B cell (primary cell): Measurements from ENCODE around the gene ATRNL1. TPM values are rescaled to one million over a fixed set of nuclear protein-coding genes. Genes with fewer than 3 reads are reported as not detected.

Source experiments
- ATAC-seq: fragments of 200-7000 bp; cut with Tn5 transposase; one replicate; pipeline ENCODE4 v1.10.0; 2021; ENCODE audit warnings: low read depth, mild to moderate bottlenecking, moderate number of reproducible peaks, moderate library complexity
- CTCF ChIA-PET: fragments of 350-600 bp; sonication (Branson Sonifier 250); formaldehyde crosslinking; loops from one replicate; lab custom pipeline; 2021; ENCODE audit warnings: antibody characterized with exemption, inconsistent platforms; lab: Charles Lee
- POLR2A ChIA-PET: fragments of 350-600 bp; sonication (Branson Sonifier 250); formaldehyde crosslinking; loops from one replicate; lab custom pipeline; 2021; ENCODE audit warnings: antibody characterized with exemption; lab: Charles Lee
- DNase-seq: peaks from one replicate; pipeline ENCODE4 v3.0.0; 2013
- H2AFZ ChIP-seq: 2 replicates; pipeline ENCODE4 v1.6.1; 2012; ENCODE audit warnings: mild to moderate bottlenecking, low read depth, low read length; ENCODE audit not compliant: insufficient read depth, poor library complexity, severe bottlenecking
- H3K27ac ChIP-seq, 2 donors: 1 replicate in 1 of 2; 2 replicates in 1 of 2; pipeline ENCODE4 v1.5.1; 2012 to 2013; ENCODE audit warnings: low read length in 2 of 2, mild to moderate bottlenecking in 2 of 2, moderate library complexity in 1 of 2
- H3K27me3 ChIP-seq, 4 experiments: fragments of 200-600 bp in 1 of 4; sonication (generic) in 1 of 4; replicated peaks in 1 of 4; 1 replicate in 2 of 4; 2 replicates in 2 of 4; pipeline versions ENCODE4 v1.6.1 to v1.7.0; 2013 to 2016; ENCODE audit warnings: low read length in 3 of 4, mild to moderate bottlenecking in 2 of 4, mixed read lengths in 1 of 4, moderate library complexity in 1 of 4; ENCODE audit not compliant: insufficient read depth in 4 of 4, control insufficient read depth in 3 of 4; ENCODE audit errors: control extremely low read depth in 1 of 4
- H3K36me3 ChIP-seq, 2 experiments: replicated peaks in 1 of 2; 1 replicate in 1 of 2; 2 replicates in 1 of 2; pipeline versions ENCODE4 v1.6.1 to v1.7.1; 2013; ENCODE audit warnings: low read length in 1 of 2; ENCODE audit not compliant: insufficient read depth in 2 of 2, control insufficient read depth in 1 of 2; ENCODE audit errors: control extremely low read depth in 1 of 2, extremely low read depth in 1 of 2
- H3K4me1 ChIP-seq, 2 donors: fragments of 200-600 bp in 1 of 2; sonication (generic) in 1 of 2; 1 replicate in 1 of 2; 2 replicates in 1 of 2; pipeline versions ENCODE4 v1.5.1 to v1.6.1; 2013 to 2017; ENCODE audit warnings: low read length in 2 of 2; ENCODE audit not compliant: control insufficient read depth in 2 of 2, insufficient read depth in 2 of 2
- H3K4me2 ChIP-seq: replicated peaks from 2 replicates; pipeline ENCODE3; 2012; ENCODE audit warnings: mild to moderate bottlenecking, low read depth, low read length; ENCODE audit not compliant: poor library complexity, severe bottlenecking
- H3K4me3 ChIP-seq, 5 experiments: fragments of 200-600 bp in 1 of 5; sonication (generic) in 1 of 5; 1 replicate in 3 of 5; 2 replicates in 2 of 5; pipeline versions ENCODE4 v1.5.1 to v1.7.0; 2011 to 2016; ENCODE audit warnings: low read length in 4 of 5, mild to moderate bottlenecking in 4 of 5, low read depth in 2 of 5, control low read depth in 1 of 5, moderate library complexity in 1 of 5; ENCODE audit not compliant: insufficient read depth in 1 of 5; ENCODE audit errors: control extremely low read depth in 1 of 5, extremely low read depth in 1 of 5
- H3K79me2 ChIP-seq: fragments of 200-600 bp; sonication (generic); one replicate; pipeline ENCODE4 v1.6.0; 2016; ENCODE audit warnings: low read length; ENCODE audit not compliant: control insufficient read depth, insufficient read depth
- H3K9ac ChIP-seq: fragments of 200-600 bp; sonication (generic); 2 replicates; pipeline ENCODE4 v1.6.1; 2017; ENCODE audit warnings: mild to moderate bottlenecking, low read length, moderate library complexity
- H3K9me3 ChIP-seq, 3 donors: one replicate each; pipeline versions ENCODE4 v1.6.1 to v1.7.1; 2013; ENCODE audit warnings: low read length in 2 of 3; ENCODE audit not compliant: control insufficient read depth in 2 of 3, insufficient read depth in 1 of 3; ENCODE audit errors: control extremely low read depth in 1 of 3
- H4K20me1 ChIP-seq: 2 replicates; pipeline ENCODE4 v1.6.0; 2012; ENCODE audit warnings: mild to moderate bottlenecking, low read length; ENCODE audit not compliant: insufficient read depth, control insufficient read depth, poor library complexity, severe bottlenecking
- H3K27ac Mint-ChIP-seq: one replicate; pipeline ENCODE4 v1.8.0; 2021; ENCODE audit warnings: mixed read lengths
- H3K27me3 Mint-ChIP-seq: one replicate; pipeline ENCODE4 v1.8.0; 2021; ENCODE audit warnings: mixed read lengths
- H3K4me1 Mint-ChIP-seq: one replicate; pipeline ENCODE4 v1.8.0; 2021; ENCODE audit warnings: mixed read lengths
- H3K4me3 Mint-ChIP-seq: one replicate; pipeline ENCODE4 v1.8.0; 2021; ENCODE audit warnings: mixed read lengths
- H3K9me3 Mint-ChIP-seq: one replicate; pipeline ENCODE4 v1.8.0; 2022; ENCODE audit warnings: mixed read lengths; ENCODE audit not compliant: insufficient read depth
- CTCF ChIP-seq: fragments of 200-600 bp; IDR thresholded peaks from one replicate; pipeline ENCODE4 v1.8.0; 2022; ENCODE audit warnings: antibody characterized with exemption, mild to moderate bottlenecking
- EZH2 ChIP-seq: IDR thresholded peaks from 2 replicates; pipeline ENCODE4 v1.6.1; 2012; ENCODE audit warnings: borderline replicate concordance, low read depth, mild to moderate bottlenecking, moderate library complexity, low read length; ENCODE audit not compliant: insufficient read depth, poor library complexity, severe bottlenecking
- WGBS: methylation state at CpG from one replicate; pipeline ENCODE4 v1.1.5; 2013; ENCODE audit warnings: missing lambda C conversion rate; ENCODE audit not compliant: insufficient coverage; 5-methylcytosine and 5-hydroxymethylcytosine counted together
- intact Hi-C: fragments of 100-400 bp; cut with micrococcal nuclease; formaldehyde crosslinking; loops from one replicate; pipeline ENCODE4 v1.10.0; 2022
- polyA plus RNA-seq: library from polyadenylated mRNA; depleted of rRNA; stranded (reverse); fragments of >200 nt; gene quantifications from 2 replicates; pipeline ENCODE4 v1.2.3, GENCODE V29; 2012
- total RNA-seq, 2 donors: library from RNA; stranded (reverse); fragments of 120-200 nt in 1 of 2; gene quantifications; 1 replicate in 1 of 2; 2 replicates in 1 of 2; pipeline versions ENCODE4 v1.2.3 to v1.2.4, GENCODE V29; 2013 to 2022

The ATRNL1 gene
- total and polyA plus RNA-seq, 2 donors (not counting 1 experiment from before 2014, with no cell fraction given), result 0.24 to 2.2 TPM

- H3K9me3 Mint-ChIP-seq, result no peaks in the 10 kb centered on the region
- 91% methylated on average over 5 of the region's 7 CpGs for WGBS
- Histone ChIP-seq H2AFZ (no peak overlapping the region), H3K27ac (no peak overlapping the region), H3K4me3 (no peak overlapping the region), H3K36me3 (no peaks in the 10 kb centered on the region), H3K4me2 (no peak overlapping the region), H3K9me3 (no peaks in the 10 kb centered on the region), H4K20me1 (no peaks in the 10 kb centered on the region), H3K27me3 (peaks cover 0 to 3% (median 0%) of the 10 kb centered on the region in 4 experiments), H3K9ac (no peak overlapping the region), H3K79me2 (no peaks in the 10 kb centered on the region), H3K4me1 (peaks cover 9 to 11% of the 10 kb centered on the region in 2 donors)
- no peak overlapping the region for H3K4me3 Mint-ChIP-seq
- H3K4me1 Mint-ChIP-seq, result peaks cover 11% of the 10 kb centered on the region
- TF ChIP-seq CTCF, result no peak
- no peak for TF ChIP-seq EZH2
- ATAC-seq (no peak), DNase-seq (no peak)
- ChIA-PET CTCF (no interaction called here), POLR2A (no interaction called here)
- no peak overlapping the region for H3K27ac Mint-ChIP-seq
- H3K27me3 Mint-ChIP-seq, result peaks cover 23% of the 10 kb centered on the region
- intact Hi-C loops, result no loop called here
These were observed 33.8 kb upstream of the ATRNL1 start for GRCh38 chr10:115059301-115059898.
